GM23338 (cell line): ENCODE data around the gene HHIPL1. TPM values are rescaled to one million over a fixed set of nuclear protein-coding genes. Genes with fewer than 3 reads are reported as not detected.

Experiments
- ATAC-seq: fragments of 200-7000 bp; cut with Tn5 transposase; 3 replicates; pipeline ENCODE4 v1.9.1; 2020
- DNase-seq: peaks from one replicate; pipeline ENCODE4 v3.0.0-alpha.2; 2015; ENCODE audit warnings: low spot score
- H2AFZ ChIP-seq: fragments of 200-600 bp; sonication (generic); 2 replicates; pipeline ENCODE4 v1.8.0; 2016; ENCODE audit warnings: antibody characterized with exemption, mild to moderate bottlenecking, moderate library complexity
- H3F3A ChIP-seq: fragments of 200-600 bp; sonication (generic); replicated peaks from 2 replicates; pipeline ENCODE4 v1.8.0; 2017; ENCODE audit warnings: antibody characterized with exemption, mixed run types, low read depth
- H3K27ac ChIP-seq: fragments of 200-600 bp; sonication (generic); 2 replicates; pipeline ENCODE4 v1.6.1; 2016; ENCODE audit warnings: low read depth
- H3K27me3 ChIP-seq: fragments of 200-600 bp; sonication (generic); 2 replicates; pipeline ENCODE4 v1.8.0; 2016; ENCODE audit warnings: mild to moderate bottlenecking, mixed run types, moderate library complexity; ENCODE audit not compliant: insufficient read depth
- H3K36me3 ChIP-seq: fragments of 200-600 bp; sonication (generic); 2 replicates; pipeline ENCODE4 v1.8.0; 2016; ENCODE audit warnings: mild to moderate bottlenecking; ENCODE audit not compliant: insufficient read depth
- H3K4me1 ChIP-seq: fragments of 200-600 bp; sonication (generic); 2 replicates; pipeline ENCODE4 v1.8.0; 2016; ENCODE audit warnings: mild to moderate bottlenecking, moderate library complexity; ENCODE audit not compliant: insufficient read depth
- H3K4me2 ChIP-seq: fragments of 200-600 bp; sonication (generic); 2 replicates; pipeline ENCODE4 v1.7.1; 2017; ENCODE audit warnings: mixed run types
- H3K4me3 ChIP-seq: fragments of 200-600 bp; sonication (generic); 2 replicates; pipeline ENCODE4 v1.6.1; 2016; ENCODE audit warnings: mixed run types
- H3K79me2 ChIP-seq: fragments of 200-600 bp; sonication (generic); replicated peaks from 2 replicates; pipeline ENCODE4 v1.8.0; 2017; ENCODE audit warnings: mild to moderate bottlenecking; ENCODE audit not compliant: insufficient read depth
- H3K9me2 ChIP-seq: fragments of 200-600 bp; sonication (generic); 2 replicates; pipeline ENCODE4 v1.8.0; 2017; ENCODE audit not compliant: insufficient read depth
- H4K20me1 ChIP-seq: fragments of 200-600 bp; sonication (generic); replicated peaks from 2 replicates; pipeline ENCODE4 v1.8.0; 2017; ENCODE audit warnings: mild to moderate bottlenecking; ENCODE audit not compliant: insufficient read depth
- H3K27ac Mint-ChIP-seq: 2 replicates; pipeline ENCODE4 v1.8.0; 2020; ENCODE audit warnings: inconsistent platforms, mild to moderate bottlenecking, moderate library complexity, mixed read lengths
- H3K27me3 Mint-ChIP-seq: 3 replicates; pipeline ENCODE4 v1.8.0; 2022; ENCODE audit warnings: low read depth, mild to moderate bottlenecking, moderate library complexity, mixed read lengths, inconsistent platforms; ENCODE audit not compliant: insufficient read depth, poor library complexity
- H3K36me3 Mint-ChIP-seq: 3 replicates; pipeline ENCODE4 v1.8.0; 2021; ENCODE audit warnings: low read depth, mild to moderate bottlenecking, inconsistent platforms, moderate library complexity, mixed read lengths
- H3K4me1 Mint-ChIP-seq: 3 replicates; pipeline ENCODE4 v1.8.0; 2020; ENCODE audit warnings: mild to moderate bottlenecking, inconsistent platforms, mixed read lengths
- H3K4me3 Mint-ChIP-seq: 3 replicates; pipeline ENCODE4 v1.8.0; 2021; ENCODE audit warnings: moderate library complexity, mild to moderate bottlenecking, inconsistent platforms, mixed read lengths
- H3K9me3 Mint-ChIP-seq: 3 replicates; pipeline ENCODE4 v1.8.0; 2020; ENCODE audit warnings: moderate library complexity, mild to moderate bottlenecking, inconsistent platforms, mixed read lengths
- CREB1 ChIP-seq: fragments of 250-450 bp; sonication (Bioruptor Pico); IDR thresholded peaks from 2 replicates; pipeline ENCODE4 v1.5.0; 2020; ENCODE audit warnings: low read depth, mild to moderate bottlenecking, moderate library complexity
- EZH2 ChIP-seq: fragments of 200-600 bp; sonication (generic); IDR thresholded peaks from one replicate; pipeline ENCODE4 v1.8.0; 2017; ENCODE audit warnings: antibody characterized with exemption, mild to moderate bottlenecking, low read depth; ENCODE audit not compliant: unreplicated experiment
- NANOG ChIP-seq: IDR thresholded peaks from 2 replicates; pipeline ENCODE4 v1.6.1; 2016; ENCODE audit warnings: antibody characterized with exemption, borderline replicate concordance
- POLR2AphosphoS5 ChIP-seq: IDR thresholded peaks from 2 replicates; pipeline ENCODE4 v1.6.1; 2016; ENCODE audit warnings: antibody characterized with exemption, low read depth
- STAT1 ChIP-seq: IDR thresholded peaks from one replicate; pipeline ENCODE4 v1.6.1; 2016; ENCODE audit warnings: antibody characterized with exemption; ENCODE audit not compliant: unreplicated experiment
- ZNF114 ChIP-seq: fragments of 250-450 bp; sonication (Bioruptor Pico); IDR thresholded peaks from 2 replicates; pipeline ENCODE4 v1.5.0; 2020; ENCODE audit warnings: mild to moderate bottlenecking, moderate library complexity
- ZNF331 ChIP-seq: fragments of 250-450 bp; sonication (Bioruptor Pico); IDR thresholded peaks from 2 replicates; pipeline ENCODE4 v1.5.0; 2020; ENCODE audit warnings: low read depth, mild to moderate bottlenecking, moderate library complexity
- polyA plus RNA-seq: library from polyadenylated mRNA; unstranded; fragments of >200 nt; fragmentation: Nextera tagmentation; extraction: Ambion mirVana; gene quantifications from 2 replicates; pipeline ENCODE4 v1.2.1, GENCODE V29; 2016
- total RNA-seq: library from RNA; depleted of rRNA; stranded (reverse); fragments of >200 nt; shearing (Covaris generic); gene quantifications from 2 replicates; pipeline ENCODE4 v1.2.3, GENCODE V29; 2014
- TF ChIP-seq, protein P1 (sequence below): IDR thresholded peaks from one replicate; pipeline ENCODE4 v1.6.1; 2018; ENCODE audit warnings: antibody characterized with exemption; ENCODE audit not compliant: unreplicated experiment
- TF ChIP-seq, protein P2 (sequence below): fragments of 250-450 bp; sonication (Bioruptor Pico); IDR thresholded peaks from 2 replicates; pipeline ENCODE4 v1.5.0; 2020; ENCODE audit warnings: mild to moderate bottlenecking, moderate library complexity

The HHIPL1 gene
- total and polyA plus RNA-seq, 2 experiments from 2014 or later = 1.9 to 2.0 TPM

GRCh38 chr14:99674064-99674650 is 29.2 kb downstream of the HHIPL1 start:
- Histone ChIP-seq H3K4me2 (no peak overlapping the region), H3K9me2 (no peaks in the 10 kb centered on the region), H3F3A (no peaks in the 10 kb centered on the region), H3K27me3 (no peaks in the 10 kb centered on the region), H3K79me2 (no peaks in the 10 kb centered on the region), H3K27ac (no peak overlapping the region), H2AFZ (no peak overlapping the region), H3K36me3 (no peaks in the 10 kb centered on the region), H3K4me3 (no peak overlapping the region), H3K4me1 (peaks cover 31% of the 10 kb centered on the region), H4K20me1 (no peaks in the 10 kb centered on the region)
- Mint-ChIP-seq H3K27me3 (peaks cover 12% of the 10 kb centered on the region), H3K36me3 (peaks cover 20% of the 10 kb centered on the region; the same call in 2 of the 3 replicates), H3K9me3 (peaks cover 24% of the 10 kb centered on the region), H3K4me3 (no peak overlapping the region), H3K4me1 (peaks cover 35% of the 10 kb centered on the region), H3K27ac (no peak overlapping the region)
- TF ChIP-seq EZH2 (no peak), NANOG (no peak), STAT1 (no peak), POLR2AphosphoS5 (no peak), CREB1 (CRISPR knock-in tag) (no peak), ZNF114 (CRISPR knock-in tag) (no peak), ZNF331 (no peak)
- TF ChIP-seq, protein P1, sequence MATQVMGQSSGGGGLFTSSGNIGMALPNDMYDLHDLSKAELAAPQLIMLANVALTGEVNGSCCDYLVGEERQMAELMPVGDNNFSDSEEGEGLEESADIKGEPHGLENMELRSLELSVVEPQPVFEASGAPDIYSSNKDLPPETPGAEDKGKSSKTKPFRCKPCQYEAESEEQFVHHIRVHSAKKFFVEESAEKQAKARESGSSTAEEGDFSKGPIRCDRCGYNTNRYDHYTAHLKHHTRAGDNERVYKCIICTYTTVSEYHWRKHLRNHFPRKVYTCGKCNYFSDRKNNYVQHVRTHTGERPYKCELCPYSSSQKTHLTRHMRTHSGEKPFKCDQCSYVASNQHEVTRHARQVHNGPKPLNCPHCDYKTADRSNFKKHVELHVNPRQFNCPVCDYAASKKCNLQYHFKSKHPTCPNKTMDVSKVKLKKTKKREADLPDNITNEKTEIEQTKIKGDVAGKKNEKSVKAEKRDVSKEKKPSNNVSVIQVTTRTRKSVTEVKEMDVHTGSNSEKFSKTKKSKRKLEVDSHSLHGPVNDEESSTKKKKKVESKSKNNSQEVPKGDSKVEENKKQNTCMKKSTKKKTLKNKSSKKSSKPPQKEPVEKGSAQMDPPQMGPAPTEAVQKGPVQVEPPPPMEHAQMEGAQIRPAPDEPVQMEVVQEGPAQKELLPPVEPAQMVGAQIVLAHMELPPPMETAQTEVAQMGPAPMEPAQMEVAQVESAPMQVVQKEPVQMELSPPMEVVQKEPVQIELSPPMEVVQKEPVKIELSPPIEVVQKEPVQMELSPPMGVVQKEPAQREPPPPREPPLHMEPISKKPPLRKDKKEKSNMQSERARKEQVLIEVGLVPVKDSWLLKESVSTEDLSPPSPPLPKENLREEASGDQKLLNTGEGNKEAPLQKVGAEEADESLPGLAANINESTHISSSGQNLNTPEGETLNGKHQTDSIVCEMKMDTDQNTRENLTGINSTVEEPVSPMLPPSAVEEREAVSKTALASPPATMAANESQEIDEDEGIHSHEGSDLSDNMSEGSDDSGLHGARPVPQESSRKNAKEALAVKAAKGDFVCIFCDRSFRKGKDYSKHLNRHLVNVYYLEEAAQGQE = no peak
- TF ChIP-seq, protein P2, sequence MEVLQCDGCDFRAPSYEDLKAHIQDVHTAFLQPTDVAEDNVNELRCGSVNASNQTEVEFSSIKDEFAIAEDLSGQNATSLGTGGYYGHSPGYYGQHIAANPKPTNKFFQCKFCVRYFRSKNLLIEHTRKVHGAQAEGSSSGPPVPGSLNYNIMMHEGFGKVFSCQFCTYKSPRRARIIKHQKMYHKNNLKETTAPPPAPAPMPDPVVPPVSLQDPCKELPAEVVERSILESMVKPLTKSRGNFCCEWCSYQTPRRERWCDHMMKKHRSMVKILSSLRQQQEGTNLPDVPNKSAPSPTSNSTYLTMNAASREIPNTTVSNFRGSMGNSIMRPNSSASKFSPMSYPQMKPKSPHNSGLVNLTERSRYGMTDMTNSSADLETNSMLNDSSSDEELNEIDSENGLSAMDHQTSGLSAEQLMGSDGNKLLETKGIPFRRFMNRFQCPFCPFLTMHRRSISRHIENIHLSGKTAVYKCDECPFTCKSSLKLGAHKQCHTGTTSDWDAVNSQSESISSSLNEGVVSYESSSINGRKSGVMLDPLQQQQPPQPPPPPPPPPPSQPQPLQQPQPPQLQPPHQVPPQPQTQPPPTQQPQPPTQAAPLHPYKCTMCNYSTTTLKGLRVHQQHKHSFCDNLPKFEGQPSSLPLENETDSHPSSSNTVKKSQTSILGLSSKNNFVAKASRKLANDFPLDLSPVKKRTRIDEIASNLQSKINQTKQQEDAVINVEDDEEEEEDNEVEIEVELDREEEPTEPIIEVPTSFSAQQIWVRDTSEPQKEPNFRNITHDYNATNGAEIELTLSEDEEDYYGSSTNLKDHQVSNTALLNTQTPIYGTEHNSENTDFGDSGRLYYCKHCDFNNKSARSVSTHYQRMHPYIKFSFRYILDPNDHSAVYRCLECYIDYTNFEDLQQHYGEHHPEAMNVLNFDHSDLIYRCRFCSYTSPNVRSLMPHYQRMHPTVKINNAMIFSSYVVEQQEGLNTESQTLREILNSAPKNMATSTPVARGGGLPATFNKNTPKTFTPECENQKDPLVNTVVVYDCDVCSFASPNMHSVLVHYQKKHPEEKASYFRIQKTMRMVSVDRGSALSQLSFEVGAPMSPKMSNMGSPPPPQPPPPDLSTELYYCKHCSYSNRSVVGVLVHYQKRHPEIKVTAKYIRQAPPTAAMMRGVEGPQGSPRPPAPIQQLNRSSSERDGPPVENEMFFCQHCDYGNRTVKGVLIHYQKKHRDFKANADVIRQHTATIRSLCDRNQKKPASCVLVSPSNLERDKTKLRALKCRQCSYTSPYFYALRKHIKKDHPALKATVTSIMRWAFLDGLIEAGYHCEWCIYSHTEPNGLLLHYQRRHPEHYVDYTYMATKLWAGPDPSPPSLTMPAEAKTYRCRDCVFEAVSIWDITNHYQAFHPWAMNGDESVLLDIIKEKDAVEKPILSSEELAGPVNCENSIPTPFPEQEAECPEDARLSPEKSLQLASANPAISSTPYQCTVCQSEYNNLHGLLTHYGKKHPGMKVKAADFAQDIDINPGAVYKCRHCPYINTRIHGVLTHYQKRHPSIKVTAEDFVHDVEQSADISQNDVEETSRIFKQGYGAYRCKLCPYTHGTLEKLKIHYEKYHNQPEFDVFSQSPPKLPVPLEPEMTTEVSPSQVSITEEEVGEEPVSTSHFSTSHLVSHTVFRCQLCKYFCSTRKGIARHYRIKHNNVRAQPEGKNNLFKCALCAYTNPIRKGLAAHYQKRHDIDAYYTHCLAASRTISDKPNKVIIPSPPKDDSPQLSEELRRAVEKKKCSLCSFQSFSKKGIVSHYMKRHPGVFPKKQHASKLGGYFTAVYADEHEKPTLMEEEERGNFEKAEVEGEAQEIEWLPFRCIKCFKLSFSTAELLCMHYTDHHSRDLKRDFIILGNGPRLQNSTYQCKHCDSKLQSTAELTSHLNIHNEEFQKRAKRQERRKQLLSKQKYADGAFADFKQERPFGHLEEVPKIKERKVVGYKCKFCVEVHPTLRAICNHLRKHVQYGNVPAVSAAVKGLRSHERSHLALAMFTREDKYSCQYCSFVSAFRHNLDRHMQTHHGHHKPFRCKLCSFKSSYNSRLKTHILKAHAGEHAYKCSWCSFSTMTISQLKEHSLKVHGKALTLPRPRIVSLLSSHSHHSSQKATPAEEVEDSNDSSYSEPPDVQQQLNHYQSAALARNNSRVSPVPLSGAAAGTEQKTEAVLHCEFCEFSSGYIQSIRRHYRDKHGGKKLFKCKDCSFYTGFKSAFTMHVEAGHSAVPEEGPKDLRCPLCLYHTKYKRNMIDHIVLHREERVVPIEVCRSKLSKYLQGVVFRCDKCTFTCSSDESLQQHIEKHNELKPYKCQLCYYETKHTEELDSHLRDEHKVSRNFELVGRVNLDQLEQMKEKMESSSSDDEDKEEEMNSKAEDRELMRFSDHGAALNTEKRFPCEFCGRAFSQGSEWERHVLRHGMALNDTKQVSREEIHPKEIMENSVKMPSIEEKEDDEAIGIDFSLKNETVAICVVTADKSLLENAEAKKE (CRISPR knock-in tag) = no peak
- no peak for DNase-seq
- no peak for ATAC-seq
